GM18951 (cell line): Measurements from ENCODE around the gene SECISBP2.

ENCODE experiments used
- POLR2A ChIP-seq: IDR thresholded peaks from 4 replicates; pipeline ENCODE4 v1.6.1; 2011; ENCODE audit warnings: mild to moderate bottlenecking; ENCODE audit not compliant: insufficient read length, insufficient read depth; ENCODE audit errors: extremely low read depth
- in situ Hi-C: fragments of 300-500 bp; cut with MboI; formaldehyde crosslinking; loops from one replicate; pipeline ENCODE4 v1.12.0; 2022; ENCODE audit warnings: low sequenced_read_pairs, mixed read lengths, inconsistent platforms; ENCODE audit not compliant: unreplicated experiment

SECISBP2 gene

GRCh38 chr9:89349607-89350006 lies 31.3 kb downstream of the SECISBP2 start:
- in situ Hi-C loops: no loop called here
- TF ChIP-seq POLR2A: no peak

- TF ChIP-seq POLR2A: no peak
- in situ Hi-C loops: no loop called here
Observed at GRCh38 chr9:89350988-89351557, 32.8 kb downstream of the SECISBP2 start.

GRCh38 chr9:89351584-89352300 lies 33.4 kb downstream of the SECISBP2 start:
- no peak for TF ChIP-seq POLR2A
- in situ Hi-C loops: no loop called here

- TF ChIP-seq POLR2A: no peak
- in situ Hi-C loops: no loop called here
Observed at GRCh38 chr9:89352451-89352850, 34.2 kb downstream of the SECISBP2 start.

- TF ChIP-seq POLR2A: no peak
Observed at GRCh38 chr9:89352874-89353649, 34.8 kb downstream of the SECISBP2 start.

GRCh38 chr9:89353989-89354388 lies 35.7 kb downstream of the SECISBP2 start:
- no peak for TF ChIP-seq POLR2A
- in situ Hi-C loops: no loop called here

More at GRCh38 chr9:89352874-89353649, 34.8 kb downstream of the SECISBP2 start:
- in situ Hi-C loops: no loop called here

- in situ Hi-C loops: no loop called here
Observed at GRCh38 chr9:89354471-89354870, 36.2 kb downstream of the SECISBP2 start.

GRCh38 chr9:89356782-89357181 lies 38.5 kb downstream of the SECISBP2 start:
- in situ Hi-C loops: no loop called here
- no peak for TF ChIP-seq POLR2A

More at GRCh38 chr9:89354471-89354870, 36.2 kb downstream of the SECISBP2 start:
- TF ChIP-seq POLR2A: no peak

GRCh38 chr9:89357331-89358197 lies 39.3 kb downstream of the SECISBP2 start:
- TF ChIP-seq POLR2A: no peak
- in situ Hi-C loops: no loop called here

- TF ChIP-seq POLR2A: no peak
- in situ Hi-C loops: no loop called here
Observed at GRCh38 chr9:89358376-89358916, 40.1 kb downstream of the SECISBP2 start.

- no peak for TF ChIP-seq POLR2A
- in situ Hi-C loops: no loop called here
Observed at GRCh38 chr9:89358985-89359384, 40.7 kb downstream of the SECISBP2 start.

- in situ Hi-C loops: no loop called here
- TF ChIP-seq POLR2A: no peak
Observed at GRCh38 chr9:89359751-89360261, 41.5 kb downstream of the SECISBP2 start.
